ENCODE data around the gene PRKD1.

DNA sequence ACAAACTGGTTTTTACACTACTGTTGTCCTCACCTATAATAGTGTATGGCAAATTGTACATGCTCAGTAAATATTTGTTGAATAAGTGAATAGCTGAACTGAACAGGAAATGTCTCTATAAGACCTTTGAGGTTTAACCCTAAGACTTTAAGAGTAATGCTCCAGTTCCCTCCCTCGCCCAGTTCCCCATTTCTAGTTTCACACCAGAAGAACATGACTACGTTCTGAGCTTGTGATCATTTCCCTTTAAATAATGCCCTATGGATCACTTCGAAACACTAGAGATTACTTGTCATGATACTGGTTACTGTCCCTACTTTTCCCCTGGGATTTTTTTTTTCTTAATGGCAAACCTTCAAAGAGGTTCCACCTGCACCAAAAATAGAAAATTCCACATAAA, 69.3 kb downstream of the PRKD1 start:
- no peak for TF ChIP-seq POLR2A (IDR thresholded peaks at IDR 0.05)
- TF ChIP-seq, protein P1, sequence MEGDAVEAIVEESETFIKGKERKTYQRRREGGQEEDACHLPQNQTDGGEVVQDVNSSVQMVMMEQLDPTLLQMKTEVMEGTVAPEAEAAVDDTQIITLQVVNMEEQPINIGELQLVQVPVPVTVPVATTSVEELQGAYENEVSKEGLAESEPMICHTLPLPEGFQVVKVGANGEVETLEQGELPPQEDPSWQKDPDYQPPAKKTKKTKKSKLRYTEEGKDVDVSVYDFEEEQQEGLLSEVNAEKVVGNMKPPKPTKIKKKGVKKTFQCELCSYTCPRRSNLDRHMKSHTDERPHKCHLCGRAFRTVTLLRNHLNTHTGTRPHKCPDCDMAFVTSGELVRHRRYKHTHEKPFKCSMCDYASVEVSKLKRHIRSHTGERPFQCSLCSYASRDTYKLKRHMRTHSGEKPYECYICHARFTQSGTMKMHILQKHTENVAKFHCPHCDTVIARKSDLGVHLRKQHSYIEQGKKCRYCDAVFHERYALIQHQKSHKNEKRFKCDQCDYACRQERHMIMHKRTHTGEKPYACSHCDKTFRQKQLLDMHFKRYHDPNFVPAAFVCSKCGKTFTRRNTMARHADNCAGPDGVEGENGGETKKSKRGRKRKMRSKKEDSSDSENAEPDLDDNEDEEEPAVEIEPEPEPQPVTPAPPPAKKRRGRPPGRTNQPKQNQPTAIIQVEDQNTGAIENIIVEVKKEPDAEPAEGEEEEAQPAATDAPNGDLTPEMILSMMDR (IDR thresholded peaks at IDR 0.05), result no peak
